ENCODE measurements around the gene IRAK2.
"Not testable (repeated sequence)": the region's sequence is repeated elsewhere in the genome, so short reads cannot be mapped to it uniquely, and the experiment has no call there.

Gene IRAK2

GRCh38 chr3:10260211-10260701 is 95.5 kb downstream of the IRAK2 start:
- no peak for DNase-seq

- DNase-seq, result no peak
Observed at GRCh38 chr3:10262027-10262426, 97.3 kb downstream of the IRAK2 start.

DNA sequence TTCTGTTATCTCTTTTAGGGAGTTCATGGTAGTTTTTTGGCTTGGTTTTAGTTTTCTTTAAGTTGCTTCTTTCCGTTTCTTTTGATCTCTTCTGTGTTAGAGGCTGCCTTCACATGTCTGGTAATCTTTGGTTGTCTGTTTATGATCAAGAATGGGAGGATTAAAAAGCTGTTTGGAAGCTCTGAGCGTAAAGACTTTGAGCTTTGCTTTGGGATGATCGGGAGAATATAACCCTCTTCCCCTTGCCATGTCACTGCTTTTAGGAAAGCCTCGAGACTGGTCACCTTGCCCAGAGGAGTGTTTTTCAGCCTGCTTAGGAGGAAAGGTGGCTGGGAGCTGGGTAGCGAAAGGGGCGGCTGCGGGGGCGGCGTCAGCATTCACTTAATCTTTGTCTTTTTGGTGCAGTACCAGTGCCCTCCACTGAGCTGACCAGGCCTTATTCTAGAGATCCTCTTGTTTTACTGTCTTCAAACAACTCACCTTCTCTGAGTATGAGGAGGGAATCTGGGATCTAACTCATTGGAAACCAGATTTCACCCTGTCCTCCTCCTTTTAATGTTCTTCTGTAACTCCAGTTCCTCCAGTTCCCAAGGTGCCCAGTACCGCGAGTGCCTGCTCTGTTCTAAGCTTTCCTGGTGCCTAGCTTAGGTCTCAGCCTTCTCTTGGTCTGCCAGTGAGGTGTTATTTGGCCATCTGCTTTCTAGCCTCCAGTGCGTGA is 99.1 kb downstream of the IRAK2 start:
- no peak for DNase-seq

GRCh38 chr3:10265833-10266232 is 101.1 kb downstream of the IRAK2 start:
- no peak for DNase-seq

DNA sequence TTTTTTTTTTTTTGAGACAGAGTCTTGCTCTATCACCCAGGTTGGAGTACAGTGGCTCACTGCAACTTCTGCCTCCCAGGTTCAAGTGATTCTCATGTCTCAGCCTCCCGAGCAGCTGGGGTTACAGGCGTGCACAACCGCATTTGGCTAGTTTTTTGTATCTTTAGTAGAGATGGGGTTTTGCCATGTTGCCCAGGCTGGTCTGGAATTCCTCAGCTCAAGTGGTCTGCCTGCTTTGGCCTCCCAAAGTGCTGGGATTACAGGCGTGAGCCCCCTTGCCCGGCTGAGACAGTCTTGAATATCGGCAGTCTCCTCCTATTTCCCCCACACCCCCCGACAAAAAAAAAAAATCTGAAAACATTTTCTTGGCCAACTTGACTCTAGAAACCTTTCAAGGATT is 102.2 kb downstream of the IRAK2 start:
- DNase-seq, result not testable (repeated sequence)

GRCh38 chr3:10268116-10268515 is 103.4 kb downstream of the IRAK2 start:
- no peak for DNase-seq

DNA sequence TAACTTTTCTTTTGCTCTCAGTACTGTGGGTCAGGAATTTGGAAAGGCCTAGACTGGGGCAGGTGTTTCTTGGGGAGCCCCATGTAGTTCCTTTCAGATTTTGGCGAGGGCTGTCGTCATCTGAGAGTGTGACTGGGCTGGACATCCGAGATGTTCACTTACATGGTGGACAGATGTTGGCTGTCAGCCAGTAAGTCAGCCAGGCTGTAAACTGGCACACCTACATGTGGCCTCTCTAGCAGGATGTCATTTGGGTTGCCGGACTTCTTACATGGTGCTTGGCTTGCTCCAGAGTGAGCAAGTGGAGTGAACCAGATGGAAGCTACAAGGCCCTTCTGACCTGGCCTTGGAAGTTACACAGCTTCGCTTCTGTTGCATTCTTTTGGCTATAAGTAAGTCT is 104.2 kb downstream of the IRAK2 start:
- DNase-seq, result no peak

DNA sequence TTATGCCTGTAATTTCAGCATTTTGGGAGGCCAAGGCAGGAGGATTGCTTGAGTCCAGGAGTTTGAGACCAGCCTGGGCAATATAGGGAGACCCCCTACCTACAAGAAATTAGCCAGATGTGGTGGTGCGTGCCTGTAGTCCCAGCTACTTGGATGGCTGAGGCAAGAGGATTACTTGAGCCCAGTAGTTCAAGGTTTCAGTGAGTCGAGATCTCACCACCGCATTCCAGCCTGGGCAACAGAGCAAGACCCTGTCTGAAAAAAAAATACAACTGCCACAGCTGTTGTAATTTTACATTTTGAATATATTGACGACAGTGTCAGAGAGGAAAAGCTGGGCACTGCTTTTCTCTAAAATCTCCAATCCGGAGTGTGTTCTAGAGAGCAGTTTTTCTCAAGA is 104.7 kb downstream of the IRAK2 start:
- DNase-seq, result no peak

GRCh38 chr3:10272476-10272875 is 107.8 kb downstream of the IRAK2 start:
- DNase-seq, result not testable (repeated sequence)

DNA sequence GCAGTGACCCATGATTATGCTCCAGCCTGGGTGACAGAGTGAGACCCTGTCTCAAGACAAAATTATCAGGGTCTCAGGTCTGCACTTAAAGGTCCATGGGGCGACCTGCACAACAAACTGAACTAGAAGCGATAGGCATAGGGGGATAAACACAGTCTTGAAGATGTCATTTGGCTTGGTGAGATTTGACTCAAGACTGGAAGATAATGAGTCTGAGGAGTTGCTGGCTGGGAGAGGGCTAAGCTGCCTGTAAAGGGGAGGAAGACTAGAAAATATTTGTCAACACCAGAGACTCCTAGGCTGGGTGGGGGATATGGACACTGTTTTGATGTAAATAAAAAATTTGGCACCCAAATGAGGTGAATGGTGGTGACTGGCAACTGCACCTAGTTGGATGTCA is 108.3 kb downstream of the IRAK2 start:
- DNase-seq, result no peak

DNA sequence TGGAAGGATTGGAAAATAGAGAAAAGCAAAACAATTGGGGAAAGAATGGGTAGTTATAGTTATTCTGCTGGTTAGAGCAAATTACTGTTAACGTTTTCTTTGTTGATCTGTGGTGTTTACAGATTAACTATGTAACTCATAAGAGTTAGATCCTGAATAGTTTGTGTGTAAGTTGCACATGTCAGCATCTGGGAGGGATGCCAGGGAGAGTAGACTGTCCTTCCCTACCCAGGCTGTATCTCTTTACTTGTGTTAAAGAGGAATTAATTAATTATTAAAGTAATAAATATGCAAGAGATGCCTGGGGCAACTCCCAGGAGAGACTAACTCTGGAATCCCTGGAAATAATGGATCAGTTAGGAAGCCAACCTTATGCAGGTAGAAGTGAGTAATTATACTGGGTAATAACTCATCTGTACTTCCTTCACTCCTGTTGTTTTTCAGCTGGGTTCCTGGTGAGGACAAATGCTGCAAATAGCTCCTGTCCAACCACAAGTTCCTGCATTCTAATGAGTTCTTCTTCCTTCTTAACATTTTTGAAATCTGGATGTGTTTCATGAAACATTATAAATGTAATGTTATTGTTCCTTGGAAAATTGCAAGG is 109.1 kb downstream of the IRAK2 start:
- no peak for DNase-seq

DNA sequence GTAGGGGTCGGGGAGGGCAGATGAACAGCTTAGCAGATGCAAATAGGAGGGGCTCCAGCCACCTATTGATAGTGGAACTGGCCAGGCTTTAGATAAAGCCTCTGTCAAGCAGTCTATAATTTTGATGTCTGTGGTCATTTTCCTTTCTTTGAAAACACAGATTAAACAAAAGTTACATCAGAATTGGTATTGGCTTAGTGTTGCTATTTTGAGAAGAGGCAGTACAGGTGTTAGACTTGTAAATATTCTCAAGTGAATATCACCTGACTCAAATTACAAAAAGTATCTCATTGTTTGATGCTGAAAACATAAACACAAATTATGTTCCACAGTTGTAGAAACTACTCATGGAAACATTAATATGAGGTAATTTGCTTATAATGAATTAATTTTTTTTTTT is 109.9 kb downstream of the IRAK2 start:
- DNase-seq, result no peak

DNA sequence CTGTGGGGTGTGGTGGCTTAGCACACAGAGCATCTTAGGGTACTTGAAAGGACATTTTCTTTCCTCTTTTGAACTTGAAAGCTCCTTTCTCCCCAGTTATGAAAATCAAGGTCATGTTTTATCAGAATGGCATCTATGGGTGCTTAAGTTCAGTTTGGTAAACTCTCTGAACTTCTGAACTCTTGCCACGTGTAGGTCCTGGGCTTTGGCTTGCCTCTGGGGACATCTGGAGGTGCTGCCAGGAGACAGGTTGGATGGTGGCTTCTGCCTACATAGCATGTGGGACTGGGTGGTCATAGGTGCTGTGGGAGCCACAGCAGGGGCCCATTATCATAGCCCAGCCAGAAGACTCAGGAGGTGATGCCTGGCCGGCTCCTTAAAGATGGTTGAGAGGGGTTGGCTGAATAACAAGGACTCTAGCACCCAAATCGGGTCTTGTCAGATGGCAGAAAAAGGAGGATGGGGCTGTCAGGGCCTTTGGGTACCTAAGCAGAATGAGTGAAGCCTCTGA is 112.5 kb downstream of the IRAK2 start:
- DNase-seq, result no peak

DNA sequence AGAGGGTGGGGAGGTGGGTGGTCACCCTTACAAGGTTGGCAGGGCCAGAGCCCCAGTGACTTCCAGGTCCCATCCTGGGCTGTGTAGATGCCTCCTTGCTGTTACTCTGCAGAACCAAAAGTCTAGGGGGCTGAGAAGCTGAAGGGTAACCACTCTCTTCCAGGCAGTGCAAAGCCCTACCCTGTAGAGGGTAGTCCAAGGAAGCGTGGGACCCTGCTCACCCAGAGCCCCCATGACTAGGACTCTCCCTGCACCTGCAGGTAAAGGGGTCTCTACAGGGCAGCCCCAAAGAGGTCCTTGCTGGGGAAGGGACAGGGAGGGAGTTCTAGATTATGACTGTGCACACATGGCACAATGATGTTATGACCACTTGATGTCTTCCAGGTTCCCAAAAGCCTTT is 113.8 kb downstream of the IRAK2 start:
- no peak for DNase-seq

DNA sequence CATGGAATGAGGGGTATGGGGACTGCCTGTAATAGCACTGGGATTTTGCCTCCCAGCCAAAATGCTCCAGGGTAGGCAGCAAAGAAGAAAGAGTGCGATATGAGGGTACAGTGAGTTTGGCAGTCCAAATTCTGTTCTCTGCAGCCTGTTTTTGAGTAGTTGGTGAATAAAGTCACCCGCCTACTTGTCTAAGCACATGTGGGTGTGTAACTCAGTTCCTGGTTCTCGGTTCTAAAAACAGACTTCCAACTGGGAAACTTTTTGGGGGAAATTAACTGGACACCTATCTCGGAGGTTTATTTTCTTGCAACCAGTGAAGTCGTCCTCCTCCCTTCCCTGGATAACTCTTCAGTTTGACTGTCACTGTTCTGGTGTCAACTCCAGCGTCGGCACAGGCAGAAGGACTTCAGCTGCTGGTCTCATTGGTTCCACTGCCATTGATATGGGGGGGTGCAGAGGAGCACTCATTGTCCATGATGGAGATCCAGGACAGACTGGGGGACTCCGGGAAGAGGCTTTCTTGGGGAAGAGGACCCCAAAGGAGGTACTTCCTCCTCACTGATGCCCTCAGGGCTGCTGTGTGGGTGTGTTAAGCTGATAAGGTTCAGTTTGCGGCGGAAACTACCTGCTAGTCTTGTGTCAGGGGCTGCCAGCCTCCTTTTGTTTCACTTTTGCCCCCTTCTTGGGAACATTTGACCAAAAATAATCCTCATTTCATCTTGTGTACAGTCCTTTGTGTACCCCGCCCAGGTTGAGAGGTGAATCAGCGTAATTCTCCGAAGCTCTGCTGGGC is 114.9 kb downstream of the IRAK2 start:
- DNase-seq, result no peak

DNA sequence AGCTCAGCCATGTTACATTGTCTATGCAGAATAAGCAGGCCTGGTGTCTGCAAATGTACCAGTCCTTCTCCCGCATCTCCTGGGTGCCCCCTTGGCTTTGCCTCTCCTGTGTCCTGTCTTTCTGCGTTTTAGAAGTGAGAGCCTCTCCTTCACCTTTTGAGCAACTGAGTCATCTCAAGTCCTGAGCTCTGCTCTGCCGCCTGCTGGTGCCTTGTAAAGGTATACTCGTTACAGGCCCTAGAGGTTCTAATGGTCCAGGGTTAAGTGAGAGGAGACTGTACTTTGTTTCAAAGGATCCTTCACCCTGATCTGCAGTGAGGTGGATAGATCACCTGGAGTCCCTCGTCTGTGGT is 115.4 kb downstream of the IRAK2 start:
- DNase-seq, result no peak

- DNase-seq, result no peak
Observed at GRCh38 chr3:10280571-10280970, 115.9 kb downstream of the IRAK2 start.

DNA sequence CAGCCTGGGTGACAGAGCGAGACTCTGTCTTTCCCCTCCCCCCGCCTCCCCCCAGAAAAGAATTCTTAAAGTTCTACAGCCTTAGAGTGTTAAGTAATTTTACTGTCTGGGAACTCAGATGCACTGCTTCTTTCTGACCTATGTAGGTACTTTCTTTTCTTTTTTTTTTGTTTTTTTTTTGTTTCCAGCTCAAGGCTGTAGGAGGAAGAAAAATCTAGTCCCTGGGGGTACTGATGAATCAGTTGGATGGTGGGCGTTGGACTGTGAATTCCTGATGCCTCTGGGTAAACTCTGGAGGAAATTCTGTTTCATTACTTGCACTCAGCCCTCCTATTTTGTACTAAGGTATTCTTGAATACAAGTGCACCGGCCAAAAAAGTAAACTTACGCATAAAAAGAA is 117.2 kb downstream of the IRAK2 start:
- no peak for DNase-seq

DNA sequence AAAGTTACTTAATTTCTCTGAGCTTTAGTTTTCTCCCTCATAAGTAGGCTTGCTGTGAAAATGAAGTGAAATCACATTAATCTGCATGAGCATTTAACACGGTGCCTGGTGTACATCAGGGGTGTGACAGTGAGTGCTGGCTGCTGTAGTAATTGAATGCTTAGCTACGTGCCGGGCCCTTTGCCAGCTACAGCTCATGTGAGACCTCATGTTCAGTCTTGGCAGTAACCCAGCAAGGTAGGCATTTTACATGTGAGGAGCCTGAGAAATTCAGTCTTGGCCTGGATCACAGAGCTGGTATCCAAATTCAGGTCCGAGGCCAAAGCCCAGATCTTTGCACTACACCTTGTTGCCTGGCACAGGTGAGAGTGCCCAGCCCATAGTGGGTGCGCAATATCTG is 118.9 kb downstream of the IRAK2 start:
- peak; percentile 32 for DNase-seq

GRCh38 chr3:10284496-10284895 is 119.8 kb downstream of the IRAK2 start:
- DNase-seq, result no peak

DNA sequence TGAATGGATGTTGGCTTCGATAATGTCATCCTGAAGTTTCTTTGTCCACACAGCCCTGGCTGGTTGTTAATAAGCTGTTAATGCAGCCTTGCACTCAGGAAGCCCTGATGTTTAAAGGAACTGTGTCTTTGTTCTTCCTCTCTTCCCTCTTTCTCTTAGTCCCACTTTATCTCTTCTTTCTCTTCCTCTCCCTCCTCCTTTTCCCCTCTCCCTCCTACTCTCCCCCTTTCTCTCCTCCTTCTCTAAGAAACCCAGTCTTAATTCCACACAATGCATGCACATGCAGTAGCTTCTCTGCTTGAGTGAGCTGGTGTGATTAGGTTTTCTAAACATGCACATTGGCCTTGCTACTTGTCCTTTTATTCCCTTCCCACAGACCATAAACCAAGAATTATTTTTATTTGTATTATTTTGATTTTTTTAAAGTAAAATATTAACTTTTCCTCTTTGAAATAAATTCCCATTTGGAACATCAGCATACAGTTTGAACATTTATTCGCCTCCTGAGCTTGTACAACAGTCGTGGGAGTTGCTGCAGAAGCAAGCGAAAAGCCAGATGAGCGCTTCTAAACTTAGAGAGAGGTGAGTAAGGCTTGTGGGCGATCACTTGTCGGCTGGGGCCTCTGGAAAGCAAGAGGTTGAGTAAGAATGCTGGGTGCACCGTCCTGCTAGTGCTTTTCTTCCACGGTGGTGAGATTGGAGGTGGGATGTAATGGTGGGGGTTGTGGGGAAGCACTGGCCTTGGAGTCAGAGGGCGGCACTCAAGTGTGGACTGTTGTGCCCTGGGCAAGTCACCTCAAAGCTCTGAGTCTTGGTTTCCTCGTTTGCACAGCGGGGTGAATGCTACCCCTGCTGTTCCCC is 120.8 kb downstream of the IRAK2 start:
- DNase-seq, result no peak

- no peak for DNase-seq
Observed at GRCh38 chr3:10286133-10286524, 121.4 kb downstream of the IRAK2 start.

Data from NCI-H1436 (cell line).